Caco-2 (cell line): ENCODE measurements around the gene AMBRA1. TPM values are rescaled to one million over a fixed set of nuclear protein-coding genes. Genes with fewer than 3 reads are reported as not detected.

Experiments used
- BruUV-seq: library from RNA; stranded (reverse); fragments of 400-500 nt; replicated peaks from 2 replicates; lab custom pipeline; 2021; lab: Mats Ljungman, UMichigan
- CTCF ChIA-PET: fragments of 300-600 bp; sonication (Branson Sonifier 250); formaldehyde crosslinking; loops from one replicate; lab custom pipeline; 2022; ENCODE audit warnings: antibody characterized with exemption; lab: Charles Lee
- POLR2A ChIA-PET: fragments of 300-600 bp; sonication (Branson Sonifier 250); formaldehyde crosslinking; loops from one replicate; lab custom pipeline; 2022; ENCODE audit warnings: antibody characterized with exemption; lab: Charles Lee
- DNase-seq, 2 experiments: peaks; one replicate each; pipeline versions ENCODE4 v3.0.0 to v3.0.0-alpha.2; 2020 to 2022
- H3K27me3 ChIP-seq: replicated peaks from 2 replicates; pipeline ENCODE4 v1.6.0; 2011; ENCODE audit warnings: low read length; ENCODE audit not compliant: control insufficient read depth, insufficient read depth
- H3K36me3 ChIP-seq: 2 replicates; pipeline ENCODE4 v1.5.1; 2011; ENCODE audit warnings: low read length; ENCODE audit not compliant: control insufficient read depth, insufficient read depth
- H3K4me1 ChIP-seq: fragments of 250-450 bp; sonication (Bioruptor Pico); 2 replicates; pipeline ENCODE4 v1.5.1; 2020; ENCODE audit warnings: mild to moderate bottlenecking
- H3K4me3 ChIP-seq: 2 replicates; pipeline ENCODE4 v1.5.1; 2011; ENCODE audit warnings: low read depth, mild to moderate bottlenecking, control low read depth, low read length
- H3K9me3 ChIP-seq: fragments of 250-450 bp; sonication (Bioruptor Pico); 2 replicates; pipeline ENCODE4 v1.5.1; 2020; ENCODE audit warnings: mild to moderate bottlenecking, moderate library complexity
- H3K27ac Mint-ChIP-seq: one replicate; pipeline ENCODE4 v1.8.0; 2022; ENCODE audit warnings: mixed read lengths; ENCODE audit not compliant: unreplicated experiment
- H3K27me3 Mint-ChIP-seq: one replicate; pipeline ENCODE4 v1.8.0; 2022; ENCODE audit warnings: mixed read lengths; ENCODE audit not compliant: insufficient read depth, unreplicated experiment
- H3K36me3 Mint-ChIP-seq: one replicate; pipeline ENCODE4 v1.8.0; 2022; ENCODE audit warnings: mild to moderate bottlenecking, mixed read lengths; ENCODE audit not compliant: insufficient read depth, unreplicated experiment
- H3K4me1 Mint-ChIP-seq: one replicate; pipeline ENCODE4 v1.8.0; 2022; ENCODE audit warnings: low read depth, mixed read lengths; ENCODE audit not compliant: unreplicated experiment
- H3K4me3 Mint-ChIP-seq: one replicate; pipeline ENCODE4 v1.8.0; 2022; ENCODE audit warnings: mild to moderate bottlenecking, moderate library complexity, mixed read lengths; ENCODE audit not compliant: unreplicated experiment
- H3K9me3 Mint-ChIP-seq: one replicate; pipeline ENCODE4 v1.8.0; 2022; ENCODE audit warnings: mixed read lengths; ENCODE audit not compliant: unreplicated experiment
- CTCF ChIP-seq, 2 experiments: fragments of 200-600 bp in 1 of 2; IDR thresholded peaks; 1 replicate in 1 of 2; 2 replicates in 1 of 2; pipeline versions ENCODE4 v1.5.1 to v1.8.0; 2011 to 2022; ENCODE audit warnings: antibody characterized with exemption in 1 of 2, control low read depth in 1 of 2, inconsistent platforms in 1 of 2, low read depth in 1 of 2, low read length in 1 of 2, mild to moderate bottlenecking in 1 of 2, moderate library complexity in 1 of 2; ENCODE audit not compliant: insufficient read depth in 1 of 2, severe bottlenecking in 1 of 2, unreplicated experiment in 1 of 2
- intact Hi-C: fragments of 100-400 bp; cut with micrococcal nuclease; formaldehyde crosslinking; loops from one replicate; pipeline ENCODE4 v1.10.0; 2022; ENCODE audit not compliant: unreplicated experiment
- total RNA-seq: library from RNA; stranded (reverse); gene quantifications from 2 replicates; pipeline ENCODE4 v1.2.3, GENCODE V29; 2022

The AMBRA1 gene
- total RNA-seq, 1 experiment from 2014 or later, result 48.1 TPM

- peak overlapping the region; percentile 75 for H3K4me3 Mint-ChIP-seq
- peaks cover 2% of the 10 kb centered on the region for H3K27me3 Mint-ChIP-seq
- peaks cover 6% of the 10 kb centered on the region for H3K27me3 ChIP-seq
- CTCF ChIA-PET, result no interaction called here
- no peak for TF ChIP-seq CTCF (IDR thresholded peaks at IDR 0.05; ENCODE audit: insufficient read depth in 1 of 2, low read depth in 1 of 2, low read length in 1 of 2, severe bottlenecking in 1 of 2, unreplicated experiment in 1 of 2)
- H3K4me1 ChIP-seq, result peaks cover 11% of the 10 kb centered on the region
- POLR2A ChIA-PET, result no interaction called here
- H3K9me3 ChIP-seq, result no peaks in the 10 kb centered on the region
- no peaks in the 10 kb centered on the region for H3K36me3 ChIP-seq
- no peak overlapping the region for H3K4me3 ChIP-seq
- no TSS peak for BruUV-seq
- no peak for DNase-seq
- H3K9me3 Mint-ChIP-seq, result no peaks in the 10 kb centered on the region
- peaks cover 44% of the 10 kb centered on the region for H3K36me3 Mint-ChIP-seq
- no peak overlapping the region for H3K27ac Mint-ChIP-seq
- H3K4me1 Mint-ChIP-seq, result peaks cover 9% of the 10 kb centered on the region
- intact Hi-C loops, result loop anchor here (2.0 kb wide), 1 partner anchor 223 kb away; the partner anchor contains the start of genes ATG13 and HARBI1
Measured at GRCh38 chr11:46393759-46394158, 200.1 kb downstream of the AMBRA1 start.

- TF ChIP-seq CTCF (IDR thresholded peaks at IDR 0.05; ENCODE audit: insufficient read depth in 1 of 2, low read depth in 1 of 2, low read length in 1 of 2, severe bottlenecking in 1 of 2, unreplicated experiment in 1 of 2), result no peak
- no peaks in the 10 kb centered on the region for H3K9me3 ChIP-seq
- peak overlapping the region; percentile 50 for H3K27ac Mint-ChIP-seq
- H3K36me3 ChIP-seq, result no peaks in the 10 kb centered on the region
- peaks cover 7% of the 10 kb centered on the region for H3K27me3 Mint-ChIP-seq
- H3K36me3 Mint-ChIP-seq, result peaks cover 44% of the 10 kb centered on the region
- H3K4me1 ChIP-seq, result peaks cover 11% of the 10 kb centered on the region
- ChIA-PET POLR2A (interaction anchor here (2.0 kb wide), 1 partner anchor 150 kb away, joined by 9 read pairs; no protein-coding TSS in a partner anchor), CTCF (interaction anchor here (1.4 to 2.5 kb wide), 5 partner anchors 10 to 154 kb away, joined by 4 to 17 read pairs (median 9); no protein-coding TSS in a partner anchor)
- peaks cover 13% of the 10 kb centered on the region for H3K4me1 Mint-ChIP-seq
- no peak for DNase-seq
- H3K4me3 ChIP-seq, result peak overlapping the region; percentile 55
- BruUV-seq, result no TSS peak
- H3K4me3 Mint-ChIP-seq, result peak overlapping the region; percentile 75
- H3K27me3 ChIP-seq, result peaks cover 6% of the 10 kb centered on the region
- intact Hi-C loops, result loop anchor here (2.0 kb wide), 1 partner anchor 224 kb away; the partner anchor contains the start of genes ATG13 and HARBI1
- H3K9me3 Mint-ChIP-seq, result no peaks in the 10 kb centered on the region
Measured at GRCh38 chr11:46393231-46393616, 200.6 kb downstream of the AMBRA1 start.

- Histone ChIP-seq H3K36me3 (no peaks in the 10 kb centered on the region), H3K4me1 (peaks cover 11% of the 10 kb centered on the region), H3K27me3 (peaks cover 6% of the 10 kb centered on the region), H3K9me3 (no peaks in the 10 kb centered on the region), H3K4me3 (peak overlapping the region; percentile 55)
- peaks cover 8% of the 10 kb centered on the region for H3K27me3 Mint-ChIP-seq
- peaks cover 19% of the 10 kb centered on the region for H3K4me1 Mint-ChIP-seq
- no peaks in the 10 kb centered on the region for H3K9me3 Mint-ChIP-seq
- H3K27ac Mint-ChIP-seq, result peak overlapping the region; percentile 50
- peak overlapping the region; percentile 75 for H3K4me3 Mint-ChIP-seq
- no peak for TF ChIP-seq CTCF (IDR thresholded peaks at IDR 0.05; ENCODE audit: insufficient read depth in 1 of 2, low read depth in 1 of 2, low read length in 1 of 2, severe bottlenecking in 1 of 2, unreplicated experiment in 1 of 2)
- ChIA-PET POLR2A (interaction anchor here (1.0 to 2.0 kb wide), 2 partner anchors 145 to 149 kb away, joined by 3 to 9 read pairs; no protein-coding TSS in a partner anchor), CTCF (interaction anchor here (0.7 to 2.5 kb wide), 20 partner anchors 9 to 155 kb away, joined by 3 to 17 read pairs (median 4); partner anchors contain the start of genes CREB3L1, DGKZ and MDK)
- intact Hi-C loops, result loop anchor here (1.0 to 2.0 kb wide), 2 partner anchors 23 to 224 kb away; partner anchors contain the start of genes ATG13 and HARBI1
- peak; percentile 89 to 95 for DNase-seq
- H3K36me3 Mint-ChIP-seq, result peaks cover 43% of the 10 kb centered on the region
- no TSS peak for BruUV-seq
Measured at GRCh38 chr11:46392421-46393230, 201.2 kb downstream of the AMBRA1 start.
